Measurements from ENCODE around the gene PDXK.

DNA sequence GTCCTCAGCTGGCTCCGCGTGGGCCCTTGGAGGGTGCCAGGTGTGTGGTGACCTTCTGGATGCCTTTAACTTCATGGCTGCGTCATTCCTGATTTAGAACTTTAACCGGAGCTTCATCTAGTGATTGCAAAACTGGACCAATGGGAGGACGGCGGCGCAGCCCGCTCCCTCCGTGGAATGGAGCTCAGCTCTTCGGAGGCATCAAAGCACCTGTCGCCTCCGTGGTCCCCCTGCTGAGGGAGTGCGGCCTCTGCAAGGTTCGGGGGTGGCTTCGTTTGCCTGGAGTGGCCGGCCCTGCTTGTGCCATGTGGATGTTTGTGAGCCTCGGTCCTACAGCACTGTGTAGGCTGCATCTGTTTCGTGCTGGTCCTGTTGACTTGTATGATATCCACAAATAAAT, 43.0 kb downstream of the PDXK start:
- TF ChIP-seq PHF8 (conservative IDR thresholded peaks at IDR 0.05; ENCODE audit: low read depth, low read length) = no peak
- TF ChIP-seq POU5F1 (IDR thresholded peaks at IDR 0.05; ENCODE audit: low read depth, low read length) = no peak
- no peak for TF ChIP-seq POLR2A (IDR thresholded peaks at IDR 0.05; ENCODE audit: control extremely low read depth in 1 of 2, low read depth in 2 of 2, low read length in 2 of 2)
- TF ChIP-seq ZNF274 (IDR thresholded peaks at IDR 0.05; ENCODE audit: borderline replicate concordance, extremely low read depth, low read length) = no peak
- no peak for TF ChIP-seq POLR2AphosphoS5 (IDR thresholded peaks at IDR 0.05; ENCODE audit: low read depth, low read length)
- TF ChIP-seq, protein P1, sequence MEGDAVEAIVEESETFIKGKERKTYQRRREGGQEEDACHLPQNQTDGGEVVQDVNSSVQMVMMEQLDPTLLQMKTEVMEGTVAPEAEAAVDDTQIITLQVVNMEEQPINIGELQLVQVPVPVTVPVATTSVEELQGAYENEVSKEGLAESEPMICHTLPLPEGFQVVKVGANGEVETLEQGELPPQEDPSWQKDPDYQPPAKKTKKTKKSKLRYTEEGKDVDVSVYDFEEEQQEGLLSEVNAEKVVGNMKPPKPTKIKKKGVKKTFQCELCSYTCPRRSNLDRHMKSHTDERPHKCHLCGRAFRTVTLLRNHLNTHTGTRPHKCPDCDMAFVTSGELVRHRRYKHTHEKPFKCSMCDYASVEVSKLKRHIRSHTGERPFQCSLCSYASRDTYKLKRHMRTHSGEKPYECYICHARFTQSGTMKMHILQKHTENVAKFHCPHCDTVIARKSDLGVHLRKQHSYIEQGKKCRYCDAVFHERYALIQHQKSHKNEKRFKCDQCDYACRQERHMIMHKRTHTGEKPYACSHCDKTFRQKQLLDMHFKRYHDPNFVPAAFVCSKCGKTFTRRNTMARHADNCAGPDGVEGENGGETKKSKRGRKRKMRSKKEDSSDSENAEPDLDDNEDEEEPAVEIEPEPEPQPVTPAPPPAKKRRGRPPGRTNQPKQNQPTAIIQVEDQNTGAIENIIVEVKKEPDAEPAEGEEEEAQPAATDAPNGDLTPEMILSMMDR (IDR thresholded peaks at IDR 0.05; ENCODE audit: control extremely low read depth in 1 of 3, insufficient read depth in 1 of 3, low read depth in 1 of 3, low read length in 3 of 3) = no peak
- no peak for TF ChIP-seq SAP30 (IDR thresholded peaks at IDR 0.05; ENCODE audit: insufficient read depth, insufficient replicate concordance, low read length)
- no peak for TF ChIP-seq KDM1A (IDR thresholded peaks at IDR 0.05; ENCODE audit: borderline replicate concordance, low read length)
- TF ChIP-seq, protein P2, sequence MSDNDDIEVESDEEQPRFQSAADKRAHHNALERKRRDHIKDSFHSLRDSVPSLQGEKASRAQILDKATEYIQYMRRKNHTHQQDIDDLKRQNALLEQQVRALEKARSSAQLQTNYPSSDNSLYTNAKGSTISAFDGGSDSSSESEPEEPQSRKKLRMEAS (IDR thresholded peaks at IDR 0.05) = no peak
- no peak for TF ChIP-seq YY1 (IDR thresholded peaks at IDR 0.05; ENCODE audit: low read depth, low read length)
- no peak for TF ChIP-seq HDAC2 (IDR thresholded peaks at IDR 0.05; ENCODE audit: borderline replicate concordance in 1 of 2, low read depth in 2 of 2, low read length in 2 of 2)
- no peak for TF ChIP-seq RAD21 (IDR thresholded peaks at IDR 0.05 in 1 of 2, conservative IDR thresholded peaks at IDR 0.05 in 1 of 2; ENCODE audit: low read depth in 2 of 2, low read length in 2 of 2)
- TF ChIP-seq BRCA1 (IDR thresholded peaks at IDR 0.05; ENCODE audit: low read depth, low read length) = no peak

Measured in H1 (cell line).